ENCODE data around the gene MAD2L2.

MAD2L2 gene

GRCh38 chr1:11682287-11682771 lies 1.4 kb upstream of the MAD2L2 start:
- no peak for DNase-seq (ENCODE audit: low spot score)

DNA sequence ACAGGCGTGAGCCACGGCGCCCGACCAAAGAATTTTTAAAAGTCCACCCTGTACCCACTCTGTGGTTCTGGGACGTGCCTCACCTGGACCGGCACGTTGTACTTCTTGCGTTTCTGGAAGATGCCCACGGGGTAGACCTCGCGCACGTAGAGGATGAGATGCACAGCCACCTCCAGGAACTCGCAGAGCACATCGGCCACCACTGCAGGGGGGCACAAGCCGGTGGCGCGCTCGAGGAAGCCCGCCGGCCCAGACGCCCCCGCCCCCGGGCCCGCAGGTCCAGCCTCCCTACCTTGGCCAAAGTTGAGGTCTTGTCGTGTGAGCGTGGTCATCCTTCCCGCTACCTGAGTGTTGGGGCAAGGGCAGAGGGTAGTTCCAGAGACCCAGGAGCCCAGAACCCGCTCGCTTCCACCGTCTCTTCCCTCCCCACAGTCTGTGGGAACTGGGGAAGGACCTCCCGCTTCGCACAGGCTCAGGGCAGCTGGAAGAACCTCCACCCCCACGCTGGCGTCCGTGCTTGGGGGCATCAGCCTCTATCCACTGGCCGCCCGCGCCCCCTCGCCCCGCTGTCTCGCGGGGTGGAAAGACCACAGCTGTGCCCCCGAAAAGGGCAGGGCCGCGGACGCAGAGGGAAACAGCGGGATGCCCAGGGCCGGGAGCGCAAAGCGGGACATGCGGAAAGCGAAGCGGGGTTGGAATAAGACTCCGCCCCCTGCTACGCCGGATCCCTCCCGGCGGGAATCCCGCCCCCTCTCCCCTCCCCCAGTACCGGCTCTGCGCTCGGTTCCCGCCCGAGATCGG lies 478 bp downstream of the MAD2L2 start:
- no peak for DNase-seq (ENCODE audit: low spot score)

DNA sequence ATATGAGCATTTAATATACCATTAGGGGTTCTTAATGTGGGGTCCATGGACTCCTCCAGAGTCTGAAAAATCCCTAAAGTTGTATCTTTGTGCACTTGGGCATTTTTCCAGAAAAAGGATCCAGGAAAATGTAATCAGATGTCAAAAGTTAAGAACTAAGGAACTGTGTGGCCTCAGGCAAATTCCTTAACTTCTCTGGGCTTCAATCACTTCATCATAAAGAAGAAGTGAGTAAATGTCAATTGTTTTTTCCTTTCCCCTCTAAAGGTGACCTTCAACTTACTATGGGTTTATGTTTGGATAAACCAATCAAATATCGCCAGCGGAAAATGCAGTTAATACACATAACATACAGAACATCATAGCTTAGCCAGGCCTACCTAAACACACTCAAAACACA lies 2.5 kb downstream of the MAD2L2 start:
- no peak for DNase-seq (ENCODE audit: low spot score)

DNA sequence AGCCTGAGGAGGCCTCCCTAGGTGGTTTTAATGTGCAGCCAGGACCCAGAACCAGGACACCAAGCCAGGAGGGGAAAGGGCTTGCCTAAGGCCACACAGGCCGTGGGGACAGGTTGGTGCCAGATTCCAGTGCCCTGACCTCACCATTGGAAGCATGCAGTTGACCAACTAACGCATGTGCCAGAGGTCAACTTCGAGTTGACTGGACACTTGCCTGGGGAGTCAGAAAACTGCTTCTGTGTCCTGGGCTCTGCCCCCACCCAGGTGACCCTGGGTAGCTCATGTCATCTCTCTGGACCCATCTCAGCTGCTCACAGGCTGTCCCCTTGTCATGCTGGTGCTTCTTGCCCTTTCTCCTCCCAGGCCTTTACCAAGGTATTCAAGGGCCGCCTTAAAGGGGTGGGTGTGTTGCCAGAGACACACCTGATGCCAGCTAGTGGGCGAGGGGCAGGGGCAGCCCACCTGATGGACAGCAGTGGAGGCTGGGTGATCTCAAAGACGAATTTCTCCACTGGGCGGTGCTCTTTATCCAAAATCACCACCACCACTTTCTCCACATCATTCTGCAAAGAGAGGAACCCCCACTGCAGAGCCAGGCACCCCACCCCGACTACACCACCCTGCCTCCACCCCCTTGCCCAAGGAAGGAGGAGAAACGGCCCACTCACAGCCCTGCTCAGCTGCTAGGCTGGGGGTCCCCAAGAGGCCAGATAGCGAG lies 4.4 kb downstream of the MAD2L2 start:
- DNase-seq (ENCODE audit: low spot score): no peak

- no peak for DNase-seq (ENCODE audit: low spot score)
Measured at GRCh38 chr1:11675325-11675724, 5.6 kb downstream of the MAD2L2 start.

GRCh38 chr1:11674488-11674887 lies 6.5 kb downstream of the MAD2L2 start:
- no peak for DNase-seq (ENCODE audit: low spot score)

DNA sequence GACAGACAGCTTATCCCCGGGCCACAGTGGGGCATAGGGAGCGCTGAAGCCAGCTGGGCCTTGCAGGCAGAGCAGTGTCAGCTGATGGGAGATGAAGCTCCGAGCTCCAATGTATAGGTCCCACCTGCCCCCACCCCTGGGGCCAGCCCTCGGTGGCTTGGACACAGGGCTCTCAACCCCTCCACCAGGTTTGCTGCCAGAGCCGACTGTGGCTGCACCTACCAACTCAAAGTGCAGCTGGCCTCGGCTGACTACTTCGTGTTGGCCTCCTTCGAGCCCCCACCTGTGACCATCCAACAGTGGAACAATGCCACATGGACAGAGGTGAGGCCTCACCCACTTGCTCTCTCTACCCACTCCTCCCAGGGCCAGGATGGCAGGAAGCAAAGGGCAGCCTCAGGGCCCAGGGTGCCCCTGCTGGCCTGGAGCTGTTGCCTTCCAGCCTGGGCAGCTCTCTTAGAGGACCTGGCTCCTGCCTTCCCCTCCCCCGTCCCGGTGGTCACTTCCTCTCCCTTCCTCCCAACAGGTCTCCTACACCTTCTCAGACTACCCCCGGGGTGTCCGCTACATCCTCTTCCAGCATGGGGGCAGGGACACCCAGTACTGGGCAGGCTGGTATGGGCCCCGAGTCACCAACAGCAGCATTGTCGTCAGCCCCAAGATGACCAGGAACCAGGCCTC lies 7.7 kb downstream of the MAD2L2 start:
- DNase-seq (ENCODE audit: low spot score): no peak

- DNase-seq (ENCODE audit: low spot score): no peak
Measured at GRCh38 chr1:11671544-11672286, 9.2 kb downstream of the MAD2L2 start.

GRCh38 chr1:11671205-11671543 lies 9.8 kb downstream of the MAD2L2 start:
- DNase-seq (ENCODE audit: low spot score): no peak

DNA sequence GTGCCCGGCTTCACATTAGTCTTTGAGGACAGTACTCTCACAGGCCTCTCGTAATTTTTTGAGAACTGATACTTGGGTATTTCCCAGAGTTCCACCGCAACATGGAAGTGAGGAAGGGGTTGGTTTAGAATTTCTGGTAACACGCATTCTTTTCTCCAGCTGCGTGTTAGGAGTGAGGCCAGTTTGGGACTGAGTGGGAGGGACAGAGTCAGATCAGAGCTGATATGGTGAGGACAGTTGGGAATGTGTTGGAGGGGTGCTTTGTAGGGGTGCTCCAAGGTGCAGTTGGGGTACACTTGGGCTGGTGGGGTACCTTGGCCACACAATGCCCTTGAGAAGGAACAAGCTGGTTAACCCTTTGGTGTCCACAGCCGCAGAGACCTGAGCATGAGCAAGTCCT lies 10.2 kb downstream of the MAD2L2 start:
- DNase-seq (ENCODE audit: low spot score): no peak

- DNase-seq (ENCODE audit: low spot score): no peak
Measured at GRCh38 chr1:11668516-11668915, 12.4 kb downstream of the MAD2L2 start.

GRCh38 chr1:11664336-11665065 lies 16.4 kb downstream of the MAD2L2 start:
- no peak for DNase-seq (ENCODE audit: low spot score)

DNA sequence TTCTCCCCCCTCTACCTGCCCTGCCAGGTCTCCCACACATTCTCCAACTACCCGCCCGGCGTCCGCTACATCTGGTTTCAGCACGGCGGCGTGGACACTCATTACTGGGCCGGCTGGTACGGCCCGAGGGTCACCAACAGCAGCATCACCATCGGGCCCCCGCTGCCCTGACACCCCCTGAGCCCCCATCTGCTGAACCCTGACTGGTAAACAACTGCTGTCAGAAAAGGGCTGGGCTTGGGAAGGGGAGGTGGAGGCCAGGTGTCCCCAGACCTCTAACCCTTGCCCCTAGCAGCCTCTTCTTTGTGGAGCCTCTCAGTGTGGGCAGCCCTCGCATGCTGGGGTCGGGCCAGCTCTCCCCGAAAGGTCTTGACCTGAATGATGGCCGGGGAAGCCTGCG lies 19.8 kb downstream of the MAD2L2 start:
- no peak for DNase-seq (ENCODE audit: low spot score)

DNA sequence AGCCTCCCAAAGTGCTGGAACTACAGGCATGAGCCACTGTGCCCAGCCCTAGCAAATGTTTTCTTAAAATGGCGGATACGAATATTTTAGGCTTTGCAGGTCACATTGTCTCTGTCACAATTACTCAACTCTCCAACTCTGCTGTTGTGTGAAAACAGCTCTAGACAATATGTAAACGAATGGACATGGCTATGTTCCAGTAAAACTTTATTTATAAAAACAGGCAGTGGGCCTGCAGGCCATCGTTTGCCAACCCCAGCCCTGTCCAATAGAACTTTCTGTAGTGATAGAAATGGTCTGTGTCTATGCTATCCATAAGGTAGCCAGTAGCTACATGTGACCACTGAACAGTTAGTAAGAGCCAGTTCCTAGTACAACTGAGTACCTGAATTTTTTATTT lies 21.2 kb downstream of the MAD2L2 start:
- DNase-seq (ENCODE audit: low spot score): no peak

DNA sequence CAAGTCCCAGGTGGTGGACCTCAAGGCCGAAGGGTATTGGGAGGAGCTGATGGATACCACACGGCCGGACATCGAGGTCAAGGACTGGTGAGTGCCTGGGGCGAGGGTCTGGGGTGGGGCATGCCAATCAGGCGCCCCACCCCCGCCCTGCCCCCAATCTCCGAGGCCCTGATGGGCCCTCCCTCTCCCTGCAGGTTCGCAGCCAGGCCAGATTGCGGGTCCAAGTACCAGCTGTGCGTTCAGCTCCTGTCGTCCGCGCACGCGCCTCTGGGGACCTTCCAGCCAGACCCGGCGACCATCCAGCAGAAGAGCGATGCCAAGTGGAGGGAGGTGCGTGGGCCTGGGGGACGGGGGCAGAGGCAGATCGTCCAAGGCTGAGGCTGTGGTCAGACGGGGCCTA lies 22.4 kb downstream of the MAD2L2 start:
- DNase-seq (ENCODE audit: low spot score): no peak

- no peak for DNase-seq (ENCODE audit: low spot score)
Measured at GRCh38 chr1:11657654-11658053, 23.3 kb downstream of the MAD2L2 start.

DNA sequence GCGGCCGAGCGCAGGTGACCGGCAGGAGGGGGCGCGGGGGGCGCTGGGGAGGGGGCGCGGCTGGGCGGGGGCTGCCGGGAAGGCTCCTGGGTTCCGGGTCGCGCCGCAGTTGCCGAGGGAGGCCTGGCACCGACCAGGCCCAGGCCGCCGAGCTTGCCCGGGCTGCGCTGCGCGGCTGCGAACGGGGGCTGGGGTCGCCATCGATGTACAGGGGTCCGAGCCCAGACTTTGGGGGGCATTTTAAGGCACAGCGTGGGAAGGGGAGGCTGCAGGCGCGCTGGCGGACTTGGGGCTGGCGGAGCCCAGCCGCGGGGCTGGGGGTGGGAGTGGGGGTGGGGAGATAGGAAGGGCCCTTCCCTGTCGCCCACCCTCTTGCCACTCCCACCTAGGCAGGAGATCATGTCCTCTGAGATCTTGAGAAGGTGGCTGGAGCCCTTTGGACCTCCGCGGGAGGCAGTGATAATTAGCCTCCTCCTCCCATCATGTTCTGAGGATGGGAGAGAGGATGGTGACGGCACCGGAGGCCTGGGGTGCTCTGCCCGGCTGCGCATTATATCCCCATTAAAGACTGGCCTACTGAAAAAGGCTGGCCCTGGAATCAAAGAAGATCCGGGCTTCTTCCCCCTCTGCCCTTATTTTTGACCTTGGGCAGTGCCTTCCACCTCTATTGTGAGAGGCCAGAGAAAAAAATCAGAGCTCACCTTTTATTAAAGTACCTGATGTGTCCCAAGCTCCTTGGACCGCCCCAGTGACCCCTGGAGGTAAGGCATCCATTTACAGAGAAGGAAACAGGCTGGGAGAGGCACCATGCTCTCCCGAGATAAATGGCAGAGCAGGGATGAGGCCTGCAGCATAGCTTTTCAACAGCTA lies 25.8 kb downstream of the MAD2L2 start:
- no peak for DNase-seq (ENCODE audit: low spot score)

DNA sequence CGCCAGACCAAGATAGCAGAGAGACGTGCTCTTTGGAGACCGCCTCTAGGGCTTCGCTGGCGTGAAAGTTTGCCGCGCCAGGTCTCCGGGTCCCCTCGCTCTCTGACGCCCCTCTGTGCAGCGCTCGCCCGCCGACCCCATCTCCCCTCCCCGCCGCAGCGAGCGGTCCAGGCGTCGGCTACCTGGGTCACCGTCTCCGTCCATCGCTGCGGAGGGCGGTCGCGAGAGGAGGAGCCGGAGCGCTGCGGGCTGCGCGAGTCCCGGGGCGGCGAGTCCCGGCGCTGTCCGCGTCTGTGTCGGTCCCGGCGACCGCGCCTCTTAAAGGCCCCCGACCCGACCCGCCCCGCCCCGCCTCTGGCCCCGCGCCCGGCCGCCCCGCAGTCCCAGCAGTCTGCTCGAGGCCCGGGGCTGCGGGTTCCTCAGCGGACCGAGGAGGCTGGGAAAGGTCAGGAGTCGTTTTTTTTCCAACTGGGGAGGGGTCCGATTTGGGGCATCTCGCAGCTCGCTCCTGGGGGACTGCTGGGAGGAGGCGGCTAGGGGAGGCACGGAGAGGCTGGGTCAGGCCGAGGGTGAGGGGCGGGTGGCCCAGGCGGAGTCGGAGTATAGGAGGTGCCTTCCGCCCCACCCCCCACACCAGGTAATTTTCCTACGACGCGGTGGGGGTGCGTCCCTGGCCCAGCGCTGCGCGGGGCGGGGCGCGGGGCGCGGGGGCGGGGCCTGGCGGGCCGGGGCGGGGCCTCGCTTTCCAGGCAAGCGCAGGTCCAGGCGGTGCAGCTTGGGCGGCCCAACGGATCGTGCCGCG lies 26.6 kb downstream of the MAD2L2 start, which contains the start of the genes FBXO2 and FBXO44:
TSS of gene FBXO2 (minus strand) at position 293 of the 802 bp plus-strand sequence. CDS start at position 204, 89 bp downstream.
TSS of gene FBXO44 (plus strand) at position 741 of the 802 bp plus-strand sequence. CDS start 959 bp downstream, outside the sequence.
- peak; percentile 87 for DNase-seq (ENCODE audit: low spot score)

DNA sequence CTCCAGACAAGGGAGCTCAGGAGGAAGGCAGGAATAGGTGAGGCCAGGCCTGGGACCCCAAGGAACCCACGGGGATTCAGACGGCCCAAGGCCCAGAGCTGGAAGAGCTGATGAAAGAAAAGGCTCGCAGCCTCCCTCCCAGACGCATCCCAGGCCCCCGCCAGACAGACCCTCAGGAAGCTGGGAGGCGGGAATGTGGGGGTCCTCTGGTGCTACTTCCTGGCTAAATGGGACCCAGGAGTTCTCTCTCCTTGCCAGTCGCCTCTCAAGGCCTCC lies 27.1 kb downstream of the MAD2L2 start:
- DNase-seq (ENCODE audit: low spot score): no peak
